ENCODE results near the gene INSR.

INSR gene

DNA sequence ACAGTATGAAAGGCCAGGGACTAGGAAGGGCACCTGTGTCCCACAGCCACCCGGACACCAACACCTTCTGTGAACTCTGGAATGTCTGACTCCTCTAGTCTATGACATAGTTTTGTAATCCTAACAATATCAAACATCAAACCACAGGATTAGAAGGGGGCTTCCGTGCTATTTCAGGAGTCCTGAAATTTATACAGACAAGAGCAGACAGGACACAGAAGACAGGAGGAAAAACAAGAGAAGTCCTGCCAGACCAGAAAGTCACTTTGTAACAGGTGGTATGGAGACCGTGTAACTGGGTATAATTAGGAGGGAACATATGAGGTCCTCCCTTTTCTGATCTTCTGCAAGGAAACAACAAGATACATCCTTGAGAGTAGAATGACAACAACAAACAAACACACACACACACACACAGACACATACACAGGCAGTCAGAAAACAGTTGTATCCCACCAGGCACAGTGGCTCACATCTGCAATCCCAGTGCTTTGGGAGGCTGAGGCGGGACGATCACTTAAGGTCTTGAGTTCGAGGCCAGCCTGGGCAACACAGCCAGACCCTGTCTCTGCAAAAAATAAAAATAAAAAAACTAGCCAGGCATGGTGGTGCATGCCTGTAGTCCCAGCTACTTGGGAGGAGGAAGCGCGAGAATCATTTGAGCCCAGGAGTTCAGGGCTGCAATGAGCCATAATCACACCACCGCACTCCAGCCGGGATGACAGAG, 13.1 kb downstream of the INSR start:
- ChIA-PET POLR2A (no interaction called here), CTCF (no interaction called here)
- H3K4me3 ChIP-seq (ENCODE audit: low read depth, low read length), result no peak overlapping the region
- TF ChIP-seq CTCF (IDR thresholded peaks at IDR 0.05; ENCODE audit: insufficient read depth, low read length, missing control alignments), result no peak
- no peak for DNase-seq (ENCODE audit: low read depth, low spot score)

GRCh38 chr19:7272856-7273578, 21.2 kb downstream of the INSR start:
- DNase-seq (ENCODE audit: low read depth, low spot score), result no peak
- TF ChIP-seq CTCF (IDR thresholded peaks at IDR 0.05; ENCODE audit: insufficient read depth, low read length, missing control alignments), result no peak
- no peak overlapping the region for H3K4me3 ChIP-seq (ENCODE audit: low read depth, low read length)
- CTCF ChIA-PET, result interaction anchor here (1.4 kb wide), 1 partner anchor 35 kb away, joined by 4 read pairs; no protein-coding TSS in a partner anchor
- POLR2A ChIA-PET, result no interaction called here

- H3K4me3 ChIP-seq (ENCODE audit: low read depth, low read length), result no peak overlapping the region
- ChIA-PET CTCF (no interaction called here), POLR2A (no interaction called here)
- DNase-seq (ENCODE audit: low read depth, low spot score), result no peak
- TF ChIP-seq CTCF (IDR thresholded peaks at IDR 0.05; ENCODE audit: insufficient read depth, low read length, missing control alignments), result no peak
Measured at GRCh38 chr19:7268705-7269098, 25.5 kb downstream of the INSR start.

DNA sequence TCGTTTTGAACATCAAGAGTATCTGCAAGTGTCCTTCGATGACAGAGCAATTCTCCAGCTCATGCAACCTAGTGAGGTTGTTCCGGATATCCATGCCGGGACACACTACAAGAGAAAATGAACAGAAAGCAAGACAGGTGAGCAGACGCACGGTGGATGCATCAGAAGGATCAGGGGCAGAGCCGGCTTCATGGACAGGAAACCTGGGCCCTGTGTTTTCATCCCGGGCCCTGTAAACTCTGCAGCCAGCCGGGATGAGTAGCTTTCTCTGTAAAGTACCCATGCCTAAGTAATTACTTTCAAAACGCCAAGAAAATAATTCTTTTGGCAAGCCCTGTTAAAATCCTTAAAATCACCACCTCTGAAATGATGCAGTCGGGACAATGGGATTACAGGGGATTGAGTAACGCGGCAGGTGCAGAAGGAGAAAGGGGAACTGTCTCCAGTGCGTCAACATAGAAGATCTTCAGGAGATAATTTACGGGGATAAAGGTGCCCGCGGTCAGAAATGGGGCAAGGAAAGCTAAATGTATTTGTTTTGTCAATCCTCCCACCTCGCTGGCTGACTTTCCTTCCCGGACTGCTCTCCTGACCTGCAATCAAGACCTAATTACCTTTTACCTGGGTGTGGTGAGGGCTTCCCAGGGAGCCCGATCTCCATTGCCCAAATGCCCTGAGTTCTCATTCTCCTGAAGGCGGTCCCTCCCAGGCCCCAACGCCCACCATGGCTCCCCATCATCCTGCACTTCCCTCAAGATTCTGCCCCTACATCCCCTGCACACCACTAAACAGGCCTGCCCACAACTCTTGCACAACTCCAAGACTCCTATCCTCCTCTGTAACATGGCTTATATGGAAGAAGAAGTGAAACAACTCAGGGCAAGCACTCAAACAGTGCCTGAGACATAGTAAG, 26.2 kb downstream of the INSR start:
- TF ChIP-seq CTCF (IDR thresholded peaks at IDR 0.05; ENCODE audit: insufficient read depth, low read length, missing control alignments), result no peak
- no peak overlapping the region for H3K4me3 ChIP-seq (ENCODE audit: low read depth, low read length)
- ChIA-PET POLR2A (no interaction called here), CTCF (interaction anchor here (1.5 kb wide), 1 partner anchor 11 kb away, joined by 3 read pairs; no protein-coding TSS in a partner anchor)
- no peak for DNase-seq (ENCODE audit: low read depth, low spot score)

DNA sequence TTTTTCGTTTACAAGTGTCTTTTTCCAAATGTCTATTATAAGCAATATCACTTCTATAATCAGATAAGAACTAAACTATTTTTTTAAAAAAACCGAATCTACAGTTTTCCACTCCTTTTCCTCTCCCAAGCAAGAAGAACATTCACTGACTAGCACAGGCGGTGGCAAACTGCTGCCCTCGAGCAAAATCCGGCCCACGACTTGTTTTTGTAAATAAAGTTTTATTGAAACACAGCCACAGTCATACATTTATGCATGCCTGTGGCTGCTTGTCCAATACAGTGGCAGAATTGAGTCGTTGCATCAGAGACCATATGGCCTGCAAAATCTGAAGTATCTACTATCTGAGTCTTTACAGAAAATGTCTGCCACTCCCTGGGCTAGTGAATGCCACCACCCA, 27.4 kb downstream of the INSR start:
- DNase-seq (ENCODE audit: low read depth, low spot score), result no peak
- ChIA-PET CTCF (interaction anchor here (1.5 kb wide), 1 partner anchor 10 kb away, joined by 3 read pairs; no protein-coding TSS in a partner anchor), POLR2A (no interaction called here)
- no peak overlapping the region for H3K4me3 ChIP-seq (ENCODE audit: low read depth, low read length)
- TF ChIP-seq CTCF (IDR thresholded peaks at IDR 0.05; ENCODE audit: insufficient read depth, low read length, missing control alignments), result no peak

DNA sequence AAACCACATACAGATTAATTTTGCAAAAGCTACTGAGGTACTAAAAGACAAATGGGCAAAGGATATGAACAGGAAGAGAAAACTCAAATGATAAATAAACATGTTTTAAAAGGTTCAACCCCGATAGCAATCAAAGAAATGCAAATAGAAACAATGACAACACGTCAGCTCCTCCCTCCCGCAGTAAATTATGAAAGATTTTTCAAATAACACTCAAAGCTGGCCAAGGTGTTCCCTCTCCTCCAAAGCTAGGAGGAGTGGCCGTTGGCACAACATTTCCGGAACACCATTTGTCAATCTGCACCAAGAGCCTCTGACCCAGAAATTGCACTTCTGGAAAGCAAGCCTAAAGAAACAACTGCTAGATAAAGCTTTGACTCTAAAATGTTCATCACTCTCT, 28.3 kb downstream of the INSR start:
- TF ChIP-seq CTCF (IDR thresholded peaks at IDR 0.05; ENCODE audit: insufficient read depth, low read length, missing control alignments), result no peak
- POLR2A ChIA-PET, result no interaction called here
- DNase-seq (ENCODE audit: low read depth, low spot score), result no peak
- H3K4me3 ChIP-seq (ENCODE audit: low read depth, low read length), result no peak overlapping the region
- CTCF ChIA-PET, result no interaction called here

Data from AG04449 (cell line).